Fibroblast of lung (primary cell): Measurements from ENCODE around the gene GHRL.

Source experiments
- EZH2 ChIP-seq: IDR thresholded peaks from 2 replicates; pipeline ENCODE4 v1.5.1; 2012; ENCODE audit warnings: low read length, control low read depth, mild to moderate bottlenecking; ENCODE audit errors: missing control alignments
- TF ChIP-seq, protein P1 (sequence below), 2 donors: IDR thresholded peaks in 1 of 2; conservative IDR thresholded peaks in 1 of 2; 1 replicate in 1 of 2; 2 replicates in 1 of 2; pipeline ENCODE4 v1.5.1; 2011 to 2012; ENCODE audit warnings: low read length in 2 of 2, control low read depth in 1 of 2, inconsistent platforms in 1 of 2, low read depth in 1 of 2, mild to moderate bottlenecking in 1 of 2

DNA sequence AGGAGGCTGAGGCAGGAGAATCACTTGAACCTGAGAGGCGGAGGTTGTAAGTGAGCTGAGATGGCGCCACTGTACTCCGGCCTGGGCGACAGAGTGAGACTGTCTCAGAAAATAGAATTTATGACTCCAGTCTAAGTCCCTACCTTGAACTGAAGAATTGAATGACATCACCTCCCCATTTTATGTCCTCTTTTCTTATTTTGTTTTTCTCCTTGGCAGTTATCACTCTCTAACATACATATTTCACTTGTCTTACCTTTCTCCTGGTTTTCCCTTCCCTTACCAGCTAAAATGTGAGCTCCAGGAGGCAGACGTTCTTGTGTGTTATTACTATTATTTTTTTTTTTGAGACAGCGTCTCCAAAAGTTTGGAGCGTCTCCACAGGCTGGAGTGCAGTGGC, 36.9 kb downstream of the GHRL start:
- TF ChIP-seq, protein P1, sequence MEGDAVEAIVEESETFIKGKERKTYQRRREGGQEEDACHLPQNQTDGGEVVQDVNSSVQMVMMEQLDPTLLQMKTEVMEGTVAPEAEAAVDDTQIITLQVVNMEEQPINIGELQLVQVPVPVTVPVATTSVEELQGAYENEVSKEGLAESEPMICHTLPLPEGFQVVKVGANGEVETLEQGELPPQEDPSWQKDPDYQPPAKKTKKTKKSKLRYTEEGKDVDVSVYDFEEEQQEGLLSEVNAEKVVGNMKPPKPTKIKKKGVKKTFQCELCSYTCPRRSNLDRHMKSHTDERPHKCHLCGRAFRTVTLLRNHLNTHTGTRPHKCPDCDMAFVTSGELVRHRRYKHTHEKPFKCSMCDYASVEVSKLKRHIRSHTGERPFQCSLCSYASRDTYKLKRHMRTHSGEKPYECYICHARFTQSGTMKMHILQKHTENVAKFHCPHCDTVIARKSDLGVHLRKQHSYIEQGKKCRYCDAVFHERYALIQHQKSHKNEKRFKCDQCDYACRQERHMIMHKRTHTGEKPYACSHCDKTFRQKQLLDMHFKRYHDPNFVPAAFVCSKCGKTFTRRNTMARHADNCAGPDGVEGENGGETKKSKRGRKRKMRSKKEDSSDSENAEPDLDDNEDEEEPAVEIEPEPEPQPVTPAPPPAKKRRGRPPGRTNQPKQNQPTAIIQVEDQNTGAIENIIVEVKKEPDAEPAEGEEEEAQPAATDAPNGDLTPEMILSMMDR (conservative IDR thresholded peaks at IDR 0.05 in 1 of 2, IDR thresholded peaks at IDR 0.05 in 1 of 2; ENCODE audit: low read depth in 1 of 2, low read length in 2 of 2) = no peak
- TF ChIP-seq EZH2 = no peak
